Thyroid gland (tissue), 4 donors: ENCODE measurements around the gene DHX32. TPM values are rescaled to one million over a fixed set of nuclear protein-coding genes. Genes with fewer than 3 reads are reported as not detected.
A peak's percentile ranks its signal among the peaks of the same experiment; 100 is the strongest.

Source experiments
- DNase-seq, 2 donors: peaks; one replicate each; pipeline ENCODE4 v3.0.0-alpha.2; 2019
- H3K27ac ChIP-seq, 3 donors: fragments of 200-600 bp; sonication (generic); 1 replicate in 2 of 3; 2 replicates in 1 of 3; pipeline ENCODE4 v1.5.1; 2016 to 2019; ENCODE audit warnings: mild to moderate bottlenecking in 1 of 3, moderate library complexity in 1 of 3
- H3K27me3 ChIP-seq: fragments of 200-600 bp; sonication (generic); one replicate; pipeline ENCODE4 v1.5.1; 2019
- H3K36me3 ChIP-seq, 2 donors: fragments of 200-600 bp; sonication (generic); one replicate each; pipeline ENCODE4 v1.5.1; 2016 to 2019
- H3K4me1 ChIP-seq, 2 donors: fragments of 200-600 bp; sonication (generic); one replicate each; pipeline ENCODE4 v1.5.1; 2017 to 2019
- H3K4me3 ChIP-seq, 3 donors: fragments of 200-600 bp; sonication (generic); replicated peaks in 1 of 3; 1 replicate in 2 of 3; 2 replicates in 1 of 3; pipeline ENCODE4 v1.5.1; 2016; ENCODE audit warnings: mild to moderate bottlenecking in 1 of 3
- H3K9me3 ChIP-seq: fragments of 200-600 bp; sonication (generic); one replicate; pipeline ENCODE4 v1.5.1; 2017
- CTCF ChIP-seq, 6 experiments: fragments of 200-600 bp in 3 of 6; fragments of 450-650 bp in 3 of 6; sonication (generic) in 3 of 6; IDR thresholded peaks; one replicate each; pipeline ENCODE4 v1.5.1; 2016 to 2019; ENCODE audit warnings: antibody characterized with exemption in 6 of 6, mild to moderate bottlenecking in 2 of 6, inconsistent platforms in 1 of 6, moderate library complexity in 1 of 6
- POLR2A ChIP-seq, 2 donors: fragments of 450-650 bp; IDR thresholded peaks; one replicate each; pipeline ENCODE4 v1.6.1; 2017; ENCODE audit warnings: antibody characterized with exemption in 2 of 2, mild to moderate bottlenecking in 2 of 2, moderate library complexity in 1 of 2
- WGBS, 2 donors: methylation state at CpG; one replicate each; pipeline ENCODE4 v1.1.5; 2017; 5-methylcytosine and 5-hydroxymethylcytosine counted together
- intact Hi-C: fragments of 100-400 bp; cut with DNase I; formaldehyde crosslinking; loops from one replicate; pipeline ENCODE4 v1.15.1; 2023
- total RNA-seq, 4 donors: library from RNA; depleted of rRNA; stranded (reverse); fragments of >200 nt; gene quantifications; one replicate each; pipeline ENCODE4 v1.2.3, GENCODE V29; 2016

The DHX32 gene
- total RNA-seq, 4 donors from 2014 or later, result 31.7 to 34.8 (median 33.2) TPM

- 93 to 97% methylated on average over 7 of the region's 7 CpGs for WGBS, 2 donors
- H3K27me3 ChIP-seq, result no peaks in the 10 kb centered on the region
- no peaks in the 10 kb centered on the region for H3K4me1 ChIP-seq
- H3K27ac ChIP-seq, result peak overlapping the region in 1 of 3 donors; percentile 17
- no peak for DNase-seq
- peaks cover 10 to 29% of the 10 kb centered on the region in 2 donors for H3K36me3 ChIP-seq
- H3K9me3 ChIP-seq, result no peaks in the 10 kb centered on the region
- H3K4me3 ChIP-seq, result no peak overlapping the region
- no peak for TF ChIP-seq CTCF (IDR thresholded peaks at IDR 0.05)
- TF ChIP-seq POLR2A (IDR thresholded peaks at IDR 0.05), result no peak
- intact Hi-C loops, result no loop called here
Observed at GRCh38 chr10:125802739-125803138, 78.4 kb downstream of the DHX32 start.

GRCh38 chr10:125802131-125802530, 79.0 kb downstream of the DHX32 start:
- peak; percentile 21 to 41 for DNase-seq
- intact Hi-C loops, result no loop called here
- Histone ChIP-seq H3K36me3 (peaks cover 10 to 25% of the 10 kb centered on the region in 2 donors), H3K9me3 (no peaks in the 10 kb centered on the region), H3K4me1 (no peaks in the 10 kb centered on the region), H3K4me3 (no peak overlapping the region), H3K27me3 (no peaks in the 10 kb centered on the region), H3K27ac (peak overlapping the region in 1 of 3 donors; percentile 17)
- 37 to 50% methylated on average over 5 of the region's 5 CpGs for WGBS, 2 donors
- TF ChIP-seq POLR2A (IDR thresholded peaks at IDR 0.05) (no peak), CTCF (IDR thresholded peaks at IDR 0.05) (no peak)

- Histone ChIP-seq H3K4me1 (no peaks in the 10 kb centered on the region), H3K9me3 (no peaks in the 10 kb centered on the region), H3K27ac (no peak overlapping the region), H3K4me3 (no peak overlapping the region), H3K36me3 (peaks cover 10 to 24% of the 10 kb centered on the region in 2 donors), H3K27me3 (no peaks in the 10 kb centered on the region)
- TF ChIP-seq POLR2A (IDR thresholded peaks at IDR 0.05) (no peak), CTCF (IDR thresholded peaks at IDR 0.05) (no peak)
- DNase-seq, result no peak
- intact Hi-C loops, result no loop called here
- WGBS, 2 donors, result 92% methylated on average over 1 of the region's 1 CpG
Observed at GRCh38 chr10:125801574-125801973, 79.5 kb downstream of the DHX32 start.

GRCh38 chr10:125799451-125800182, 81.5 kb downstream of the DHX32 start:
- Histone ChIP-seq H3K27me3 (no peaks in the 10 kb centered on the region), H3K27ac (no peak overlapping the region), H3K4me3 (no peak overlapping the region), H3K9me3 (no peaks in the 10 kb centered on the region), H3K4me1 (no peaks in the 10 kb centered on the region), H3K36me3 (peaks cover under 1 to 15% of the 10 kb centered on the region in 2 donors)
- intact Hi-C loops, result no loop called here
- TF ChIP-seq CTCF (IDR thresholded peaks at IDR 0.05) (no peak), POLR2A (IDR thresholded peaks at IDR 0.05) (no peak)
- DNase-seq, result no peak
- WGBS, 2 donors, result 92 to 95% methylated on average over 5 to 8 of the region's 8 CpGs

- no peak for DNase-seq
- H3K27ac ChIP-seq, result no peak overlapping the region
- 46 to 57% methylated on average over 3 to 5 of the region's 5 CpGs for WGBS, 2 donors
- TF ChIP-seq CTCF (IDR thresholded peaks at IDR 0.05) (no peak), POLR2A (IDR thresholded peaks at IDR 0.05) (no peak)
- H3K4me1 ChIP-seq, result no peaks in the 10 kb centered on the region
- H3K36me3 ChIP-seq, result peaks cover 11 to 27% of the 10 kb centered on the region in 2 donors
- no peak overlapping the region for H3K4me3 ChIP-seq
- H3K9me3 ChIP-seq, result no peaks in the 10 kb centered on the region
- intact Hi-C loops, result no loop called here
- H3K27me3 ChIP-seq, result no peaks in the 10 kb centered on the region
Observed at GRCh38 chr10:125797994-125798662, 83.0 kb downstream of the DHX32 start.
